GM18870 (cell line): ENCODE data around the gene ZNF100.
"Not testable (repeated sequence)": the region's sequence is repeated elsewhere in the genome, so short reads cannot be mapped to it uniquely, and the experiment has no call there.

Source experiments
- ATAC-seq: cut with Tn5 transposase; IDR thresholded peaks from one replicate; pipeline ENCODE4 v1.9.1; 2021; ENCODE audit warnings: moderate library complexity; ENCODE audit not compliant: unreplicated experiment

Gene ZNF100

DNA sequence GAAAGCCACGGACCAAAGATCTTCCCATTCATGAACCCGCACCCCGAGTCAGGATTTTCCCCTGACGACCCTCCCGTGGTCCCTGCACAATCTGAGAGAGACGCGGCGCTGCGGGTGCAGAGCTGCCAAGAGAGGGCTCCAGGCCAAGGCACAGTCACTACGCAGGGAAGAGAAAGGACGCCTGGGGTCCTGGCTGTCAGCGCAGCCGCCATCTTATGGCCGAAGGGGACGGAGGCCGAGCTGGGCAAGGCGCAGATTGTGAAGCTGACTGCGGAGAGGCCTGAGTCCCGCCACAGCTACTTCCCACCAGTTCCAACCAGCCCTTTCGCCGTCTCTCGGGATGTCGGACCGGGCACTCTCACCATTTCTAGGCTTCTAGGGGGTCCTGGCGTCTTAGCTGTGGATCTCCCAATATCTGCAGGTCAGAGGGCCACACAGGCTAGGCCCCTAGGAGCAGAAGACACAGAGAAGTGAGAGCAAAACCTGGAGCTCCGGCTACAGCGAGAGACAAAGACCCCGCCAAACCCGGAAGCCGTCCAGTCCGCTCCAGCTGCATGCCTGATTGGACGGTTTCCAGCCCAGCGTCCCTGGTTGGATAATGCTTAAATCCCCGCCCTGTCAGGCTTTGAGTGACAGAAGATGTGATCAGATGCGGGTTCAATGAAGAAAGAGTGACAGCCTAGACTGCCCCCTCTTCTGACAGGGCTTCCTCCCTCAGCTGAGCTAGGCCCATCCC is at the start of gene ZNF100:
Gene ZNF100 (minus strand): TSS at position 515 of the 736 bp plus-strand sequence. CDS start 150 bp downstream, at position 365.
- peak; percentile 91 for ATAC-seq

DNA sequence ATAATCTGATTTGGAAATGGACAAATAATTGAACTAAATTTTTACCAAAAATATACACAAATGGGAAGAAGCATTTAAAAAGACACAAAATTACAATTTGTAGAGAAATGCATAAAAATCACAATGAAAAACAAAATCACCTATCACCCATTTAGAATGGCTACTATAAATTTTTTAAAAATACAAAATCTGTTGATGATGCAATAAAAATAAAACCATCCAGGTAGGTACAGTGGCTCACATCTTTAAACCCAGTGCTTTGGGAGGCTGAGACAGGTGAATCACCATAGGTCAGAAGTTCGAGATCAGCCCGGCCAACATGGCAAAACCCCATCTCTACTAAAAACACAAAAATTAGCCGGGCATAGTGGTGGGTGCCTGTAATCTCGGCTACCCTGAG is 45.1 kb upstream of the ZNF100 start:
- no peak for ATAC-seq

DNA sequence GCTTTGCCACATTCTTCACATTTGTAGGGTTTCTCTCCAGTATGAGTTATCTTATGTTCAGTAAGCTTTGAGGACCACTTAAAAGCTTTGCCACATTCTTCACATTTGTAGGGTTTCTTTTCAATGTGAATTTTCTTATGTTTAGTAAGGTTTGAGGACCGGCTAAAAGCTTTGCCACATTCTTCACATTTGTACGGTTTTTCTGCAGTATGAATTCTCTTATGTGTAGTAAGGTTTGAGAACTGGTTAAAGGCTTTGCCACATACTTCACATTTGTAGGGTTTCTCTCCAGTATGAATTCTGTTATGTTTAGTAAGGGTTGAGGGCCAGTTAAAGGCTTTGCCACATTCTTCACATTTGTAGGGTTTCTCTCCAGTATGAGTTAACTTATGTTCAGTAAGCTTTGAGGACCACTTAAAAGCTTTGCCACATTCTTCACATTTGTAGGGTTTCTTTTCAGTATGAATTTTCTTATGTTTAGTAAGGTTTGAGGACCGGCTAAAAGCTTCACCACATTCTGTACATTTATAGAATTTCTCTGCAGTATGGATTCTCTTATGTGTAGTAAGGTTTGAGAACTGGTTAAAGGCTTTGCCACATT is 41.1 kb upstream of the ZNF100 start:
- ATAC-seq, result not testable (repeated sequence)

DNA sequence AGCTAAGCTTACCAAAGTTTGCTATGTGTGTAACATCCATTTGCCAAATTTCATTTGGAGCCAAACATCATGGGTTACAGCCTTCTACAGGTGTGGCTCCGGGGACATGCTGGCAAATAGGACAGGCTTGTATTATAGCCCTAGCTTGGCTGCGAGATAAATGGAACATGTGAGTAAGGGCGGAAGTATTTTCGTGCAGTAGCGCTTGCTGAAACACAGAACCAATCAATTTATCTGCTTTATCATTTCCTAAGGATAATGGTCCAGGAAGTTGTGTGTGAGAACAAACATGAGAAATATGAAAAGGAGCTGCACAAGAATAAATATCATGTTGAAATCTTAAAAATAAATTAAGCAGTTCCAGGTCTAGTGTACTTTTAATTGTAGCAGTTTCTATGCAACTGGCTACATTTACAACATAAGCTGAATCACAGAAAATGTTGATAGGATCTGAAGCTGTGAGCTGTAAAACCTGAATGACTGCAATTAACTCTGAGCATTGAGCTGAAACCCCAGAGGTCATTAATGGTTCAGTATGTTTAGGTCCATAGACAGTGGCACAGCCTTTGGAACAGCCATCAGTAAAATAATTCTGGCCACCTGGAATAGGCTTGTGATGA is 22.2 kb upstream of the ZNF100 start:
- no peak for ATAC-seq

DNA sequence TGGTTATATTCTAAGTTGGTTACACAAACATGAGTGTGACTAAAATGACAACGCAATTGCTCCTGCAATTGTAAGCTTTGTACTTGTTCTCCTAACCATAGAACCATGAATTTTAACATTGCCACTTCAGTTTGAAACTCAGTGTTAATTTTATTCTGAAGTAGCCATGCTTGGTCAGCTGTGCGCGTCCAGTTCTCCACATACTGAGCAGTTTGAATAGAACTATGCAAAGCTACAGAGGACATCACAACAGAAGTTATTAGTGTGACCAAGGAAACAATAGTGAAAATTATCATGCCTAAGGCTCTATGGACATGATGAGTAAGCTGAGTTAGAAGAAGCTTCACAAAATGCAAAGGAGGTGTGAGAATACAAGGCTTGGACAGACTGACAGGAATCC is 19.6 kb upstream of the ZNF100 start:
- ATAC-seq, result no peak

DNA sequence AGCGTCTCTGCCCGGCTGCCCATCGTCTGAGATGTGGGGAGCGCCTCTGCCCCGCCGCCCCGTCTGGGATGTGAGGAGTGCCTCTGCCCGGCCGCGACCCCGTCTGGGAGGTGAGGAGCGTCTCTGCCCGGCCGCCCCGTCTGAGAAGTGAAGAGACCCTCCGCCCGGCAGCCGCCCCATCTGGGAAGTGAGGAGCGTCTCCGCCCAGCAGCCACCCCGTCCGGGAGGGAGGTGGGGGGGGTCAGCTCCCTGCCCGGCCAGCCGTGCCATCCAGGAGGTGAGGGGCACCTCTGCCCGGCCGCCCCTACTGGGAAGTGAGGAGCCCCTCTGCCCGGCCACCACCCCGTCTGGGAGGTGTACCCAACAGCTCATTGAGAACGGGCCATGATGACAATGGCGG is 8.4 kb upstream of the ZNF100 start:
- not testable (repeated sequence) for ATAC-seq

DNA sequence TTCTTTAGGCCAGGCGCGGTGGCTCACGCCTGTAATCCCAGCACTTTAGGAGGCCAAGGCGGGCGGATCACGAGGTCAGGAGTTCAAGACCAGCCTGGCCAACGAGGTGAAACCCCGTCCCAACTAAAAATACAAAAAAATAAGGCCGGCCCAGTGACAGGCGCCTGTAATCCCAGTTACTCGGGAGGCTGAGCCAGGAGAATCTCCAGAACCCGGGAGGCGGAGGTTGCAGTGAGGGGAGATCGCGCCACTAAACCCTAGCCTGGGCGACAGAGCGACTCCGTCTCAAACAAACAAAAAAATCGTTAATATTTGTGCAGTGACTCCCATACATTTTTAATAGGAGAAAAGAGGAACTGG is 694 bp downstream of the ZNF100 start:
- not testable (repeated sequence) for ATAC-seq

DNA sequence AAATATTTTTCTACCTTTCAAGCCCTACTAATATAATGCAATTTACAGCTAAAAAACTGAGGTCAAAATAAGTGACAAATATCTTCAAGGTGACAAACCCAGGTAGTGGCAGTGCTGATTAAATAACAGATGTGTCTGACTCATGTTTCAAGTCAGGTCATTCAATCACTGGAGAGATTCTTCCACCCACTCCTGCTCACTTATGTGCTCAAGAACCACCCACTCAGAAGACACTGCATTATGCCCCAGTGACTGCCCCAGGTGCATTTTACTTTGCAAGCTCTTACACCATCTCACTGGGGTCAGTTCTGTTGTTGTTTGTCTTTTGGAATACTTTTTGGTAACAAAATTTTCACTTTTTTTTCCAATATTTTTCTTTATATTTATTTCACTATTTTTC is 2.2 kb downstream of the ZNF100 start:
- ATAC-seq, result no peak

DNA sequence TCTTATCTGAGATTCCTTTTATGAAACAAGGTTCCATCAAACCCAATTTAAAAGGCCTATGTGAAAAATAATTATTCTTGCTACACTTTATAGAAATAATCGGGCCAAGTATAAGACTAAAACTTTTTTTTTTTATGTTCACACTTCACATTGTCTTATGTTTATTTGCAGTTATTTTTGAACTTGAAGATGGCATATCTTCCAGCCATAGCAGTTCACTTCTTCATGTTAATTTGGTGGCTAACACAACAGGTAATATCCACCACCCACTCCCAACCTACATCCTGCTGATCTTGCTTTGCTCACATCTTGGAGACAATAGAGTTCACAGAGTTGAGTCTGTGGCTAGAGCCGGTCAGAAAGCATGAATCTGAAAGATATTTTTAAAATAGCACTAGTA is 5.8 kb downstream of the ZNF100 start:
- not testable (repeated sequence) for ATAC-seq

DNA sequence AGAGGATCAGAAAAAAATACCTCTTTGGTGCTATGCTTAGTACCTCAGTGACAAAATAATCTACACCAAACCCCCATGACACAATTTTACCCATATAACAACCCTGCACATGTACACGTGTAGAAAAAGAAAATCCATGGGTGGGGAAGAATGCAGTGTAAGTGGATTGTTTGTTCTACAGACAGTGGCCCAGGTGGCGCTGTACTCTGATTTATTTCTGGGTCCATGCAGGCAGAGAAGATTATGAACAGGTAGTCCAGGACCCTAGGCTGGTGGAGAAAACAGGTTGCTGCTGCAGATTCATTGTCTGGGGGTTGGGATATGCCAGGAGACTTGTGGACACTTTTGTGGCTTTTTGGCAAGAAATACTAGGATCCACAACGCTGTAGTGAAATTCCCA is 9.1 kb downstream of the ZNF100 start:
- no peak for ATAC-seq

DNA sequence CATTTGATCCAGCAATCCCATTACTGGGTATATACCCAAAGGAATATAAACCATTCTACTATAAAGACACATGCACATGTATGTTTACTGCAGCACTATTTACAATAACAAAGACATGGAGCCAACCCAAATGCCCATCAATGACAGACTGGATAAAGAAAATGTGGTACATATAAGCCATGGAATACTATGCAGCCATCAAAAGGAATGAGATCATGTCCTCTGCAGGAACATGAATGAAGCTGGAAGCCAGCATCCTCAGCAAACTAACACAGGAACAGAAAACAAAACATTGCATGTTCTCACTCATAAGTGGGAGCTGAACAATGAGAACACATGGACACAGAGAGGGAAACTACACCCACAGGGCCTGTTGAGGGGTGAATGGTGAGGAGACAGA is 11.8 kb downstream of the ZNF100 start:
- not testable (repeated sequence) for ATAC-seq

DNA sequence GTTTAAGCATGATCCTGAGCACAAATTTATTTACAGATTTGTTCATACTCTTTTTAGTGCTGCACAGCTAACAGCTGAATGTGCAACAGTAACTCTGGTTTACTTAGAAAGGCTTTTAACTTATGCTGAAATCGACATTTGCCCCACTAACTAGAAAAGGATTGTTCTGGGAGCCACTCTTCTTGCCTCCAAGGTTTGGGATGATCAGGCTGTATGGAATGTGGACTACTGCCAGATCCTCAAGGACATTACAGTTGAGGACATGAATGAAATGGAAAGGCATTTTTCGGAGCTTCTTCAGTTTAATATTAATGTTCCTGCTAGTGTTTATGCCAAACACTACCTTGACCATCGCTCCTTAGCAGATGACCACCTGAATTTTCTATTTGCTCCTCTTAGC is 16.0 kb downstream of the ZNF100 start:
- ATAC-seq, result no peak

DNA sequence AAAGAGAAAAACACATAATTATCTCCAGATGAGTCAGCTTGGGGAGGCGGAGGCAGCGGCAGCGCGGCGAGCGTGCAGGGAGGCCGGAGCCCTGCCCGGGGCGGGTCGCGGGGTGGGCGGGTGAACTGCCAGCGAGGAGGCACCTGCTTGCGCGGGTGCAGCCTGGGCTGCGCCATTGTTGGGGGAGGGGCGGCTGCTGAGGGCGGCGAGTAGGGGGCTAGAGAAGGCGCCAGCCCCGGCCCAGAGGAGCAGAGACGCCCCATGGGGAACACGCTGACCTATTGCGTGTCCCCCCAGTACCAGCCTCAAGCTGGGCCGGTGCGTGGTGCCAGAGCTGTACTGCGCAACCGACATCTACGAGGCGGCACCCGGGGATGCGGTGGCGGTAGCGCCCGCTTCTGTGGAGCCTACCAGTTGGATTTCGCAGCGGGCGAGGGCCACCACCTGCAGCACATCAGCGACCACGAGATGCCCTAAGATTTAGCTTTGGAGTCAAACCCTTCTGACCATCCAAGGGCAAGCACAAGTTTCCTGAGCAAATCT is 16.7 kb downstream of the ZNF100 start:
- no peak for ATAC-seq

DNA sequence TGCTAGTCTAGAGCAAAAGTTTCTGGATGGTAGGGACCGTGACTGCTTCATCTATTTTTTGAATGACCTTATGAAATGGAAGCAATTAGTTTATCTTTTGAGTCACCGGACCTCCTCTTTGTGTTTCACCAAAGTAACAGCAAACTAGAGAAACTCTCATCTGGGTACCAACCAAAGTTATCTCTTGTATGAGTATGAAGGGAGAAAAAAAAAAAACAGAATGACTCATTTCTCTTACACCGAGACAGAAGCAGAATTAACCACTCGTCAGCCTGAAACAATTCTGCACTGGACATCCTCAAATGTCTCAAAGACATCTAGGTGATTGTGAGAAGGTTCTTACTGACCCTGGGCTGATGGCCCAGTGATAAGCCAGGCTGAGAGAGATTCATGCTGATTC is 18.3 kb downstream of the ZNF100 start:
- peak; percentile 45 for ATAC-seq

DNA sequence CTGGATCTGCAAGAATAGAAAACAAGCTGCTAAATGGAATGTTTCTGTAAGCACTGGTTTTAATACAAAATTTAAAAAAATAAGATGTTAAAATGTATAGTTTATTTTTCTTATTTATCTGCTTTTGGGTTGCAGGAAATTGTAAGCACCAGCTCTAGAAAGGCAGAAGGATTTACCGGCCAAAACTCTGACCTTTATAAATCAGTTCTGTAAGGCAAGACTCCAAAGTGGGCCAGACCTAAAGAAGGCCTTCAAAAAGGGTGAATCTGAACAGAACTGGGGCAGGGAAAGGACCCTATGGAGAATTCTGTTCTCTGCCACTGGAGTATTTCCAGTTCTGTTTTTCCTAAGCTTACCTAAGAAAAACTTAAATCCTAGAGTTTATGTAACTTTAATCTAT is 19.3 kb downstream of the ZNF100 start:
- no peak for ATAC-seq

DNA sequence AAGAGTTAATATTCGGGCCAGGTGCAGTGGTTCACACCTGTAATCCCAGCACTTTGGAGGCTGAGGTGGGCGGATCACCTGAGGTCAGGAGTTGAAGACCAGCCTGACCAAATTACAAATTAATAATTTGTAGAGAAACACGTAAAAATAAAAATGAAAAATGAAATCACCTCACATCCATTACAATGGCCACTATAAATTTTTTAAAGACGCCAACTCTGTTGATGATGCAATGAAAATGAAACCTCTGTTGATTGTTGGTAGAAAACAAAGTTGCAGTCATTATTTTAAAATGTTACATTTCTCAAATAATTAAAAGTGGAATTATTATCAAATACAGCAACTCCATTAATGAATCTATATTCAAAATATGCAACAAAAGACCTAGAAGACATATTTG is 26.8 kb downstream of the ZNF100 start:
- no peak for ATAC-seq

DNA sequence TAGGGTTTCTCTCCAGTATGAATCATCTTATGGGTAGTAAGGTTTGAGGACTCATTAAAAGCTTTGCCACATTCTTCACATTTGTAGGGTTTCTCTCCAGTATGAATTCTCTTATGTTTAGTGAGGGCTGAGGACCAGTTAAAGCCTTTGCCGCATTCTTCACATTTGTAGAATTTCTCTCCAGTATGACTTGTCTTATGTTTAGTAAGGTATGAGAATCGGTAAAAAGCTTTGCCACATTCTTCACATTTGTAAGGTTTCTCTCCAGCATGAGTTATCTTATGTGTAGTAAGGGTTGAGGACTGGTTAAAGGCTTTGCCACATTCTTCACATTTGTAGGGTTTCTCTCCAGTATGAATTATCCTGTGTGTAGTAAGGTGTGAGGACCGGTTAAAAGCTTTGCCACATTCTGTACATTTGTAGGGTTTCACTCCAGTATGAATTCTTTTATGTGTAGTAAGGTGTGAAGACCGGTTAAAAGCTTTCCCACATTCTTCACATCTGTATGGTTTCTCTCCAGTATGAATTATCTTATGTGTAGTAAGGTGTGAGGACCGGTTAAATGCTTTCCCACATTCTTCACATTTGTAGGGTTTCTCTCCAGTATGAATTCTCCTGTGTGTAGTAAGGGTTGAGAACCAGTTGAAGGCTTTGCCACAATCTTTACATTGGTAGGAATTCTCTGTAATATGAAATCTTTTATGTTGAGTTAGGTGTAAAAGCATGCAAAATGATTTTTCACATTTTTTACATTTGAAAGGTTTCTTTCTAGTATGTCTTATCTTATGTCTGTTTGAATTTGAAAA is 40.2 kb downstream of the ZNF100 start:
- not testable (repeated sequence) for ATAC-seq

DNA sequence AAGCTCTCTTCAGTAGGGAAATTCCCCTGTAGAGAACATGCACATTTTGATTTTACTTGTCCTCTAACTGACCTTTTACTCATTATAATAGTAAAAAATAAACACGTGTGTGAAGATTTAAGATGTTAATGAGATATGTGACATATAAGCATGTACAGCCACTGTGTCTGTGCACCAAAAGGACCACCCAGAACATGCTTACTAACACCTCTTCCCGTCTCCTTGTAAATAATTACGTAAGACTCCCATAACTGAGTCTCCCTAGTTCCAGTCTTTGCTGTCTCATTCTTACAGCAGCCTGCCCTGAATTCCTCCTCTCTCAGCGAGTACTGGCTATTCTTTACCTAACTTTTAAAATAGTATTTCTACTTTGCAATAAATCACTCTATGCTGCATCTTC is 53.6 kb downstream of the ZNF100 start:
- no peak for ATAC-seq

DNA sequence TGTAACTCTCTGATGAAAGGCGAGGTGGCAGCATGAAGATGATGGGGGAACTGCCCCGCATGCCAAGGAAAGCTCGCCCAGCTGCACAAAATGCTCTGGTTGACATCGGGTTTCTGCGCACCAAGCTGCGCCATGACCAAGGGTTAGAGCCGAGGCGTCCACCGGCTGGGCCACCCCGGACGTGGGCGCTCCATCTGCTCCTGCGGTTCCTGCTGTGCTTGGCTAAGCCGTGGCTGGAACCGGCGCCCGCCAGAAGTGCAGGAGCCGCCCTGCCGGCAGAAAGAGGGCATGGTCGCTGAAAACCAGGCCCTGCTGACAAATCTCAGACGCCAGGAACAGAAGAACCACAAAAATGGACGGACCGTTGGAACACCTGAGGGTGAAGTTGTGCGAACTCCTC is 57.9 kb downstream of the ZNF100 start:
- ATAC-seq, result no peak

DNA sequence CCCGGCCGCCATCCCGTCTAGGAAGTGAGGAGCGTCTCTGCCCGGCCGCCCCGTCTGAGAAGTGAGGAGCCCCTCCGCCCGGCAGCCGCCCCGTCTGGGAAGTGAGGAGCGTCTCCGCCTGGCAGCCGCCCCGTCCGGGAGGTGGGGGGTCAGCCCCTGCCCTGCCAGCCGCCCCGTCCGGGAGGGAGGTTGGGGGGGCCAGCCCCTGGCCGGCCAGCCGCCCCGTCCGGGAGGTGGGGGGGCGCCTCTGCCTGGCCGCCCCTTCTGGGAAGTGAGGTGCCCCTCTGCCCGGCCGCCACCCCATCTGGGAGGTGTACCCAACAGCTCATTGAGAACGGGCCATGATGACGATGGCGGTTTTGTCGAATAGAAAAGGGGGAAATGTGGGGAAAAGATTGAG is 59.5 kb downstream of the ZNF100 start:
- ATAC-seq, result not testable (repeated sequence)

DNA sequence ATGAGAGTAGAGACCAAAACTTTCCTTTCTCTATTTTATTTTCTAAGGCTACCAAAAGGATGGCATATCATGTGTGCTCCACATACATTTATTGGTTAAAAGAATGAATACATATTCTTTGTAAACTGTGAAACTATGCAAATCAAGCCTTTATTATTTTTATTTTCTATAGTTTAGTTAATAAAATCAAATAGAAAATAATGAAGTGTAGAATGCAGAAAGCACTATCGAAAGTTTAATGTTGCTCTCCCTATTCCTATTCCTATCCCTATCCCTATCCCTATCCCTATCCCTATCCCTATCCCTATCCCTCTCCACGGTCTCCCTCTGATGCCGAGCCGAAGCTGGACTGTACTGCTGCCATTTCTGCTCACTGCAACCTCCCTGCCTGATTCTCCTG is 60.3 kb downstream of the ZNF100 start:
- no peak for ATAC-seq
